Omental fat pad (tissue), 4 donors: ENCODE measurements around the gene DR1. TPM values are rescaled to one million over a fixed set of nuclear protein-coding genes. Genes with fewer than 3 reads are reported as not detected.

Source experiments
- ATAC-seq: fragments of 150-250 bp; one replicate; pipeline ENCODE4 v1.9.1; 2016; ENCODE audit warnings: mild to moderate bottlenecking, moderate library complexity; ENCODE audit not compliant: low FRiP score
- DNase-seq: peaks from one replicate; pipeline ENCODE4 v3.0.0-alpha.2; 2019; ENCODE audit warnings: low spot score
- CTCF ChIP-seq, 3 donors: fragments of 450-650 bp; IDR thresholded peaks; one replicate each; pipeline ENCODE4 v1.5.1; 2016 to 2017; ENCODE audit warnings: antibody characterized with exemption in 3 of 3, mild to moderate bottlenecking in 3 of 3, moderate library complexity in 2 of 3
- total RNA-seq, 4 donors: library from RNA; depleted of rRNA; stranded (reverse); fragments of >200 nt; gene quantifications; one replicate each; pipeline ENCODE4 v1.1.0, GENCODE V29; 2016

DR1 gene
- total RNA-seq, 4 donors from 2014 or later = 21.4 to 31.9 (median 27.7) TPM

- DNase-seq (no peak), ATAC-seq (no peak)
- TF ChIP-seq CTCF (IDR thresholded peaks at IDR 0.05) = no peak
These were observed 6.5 kb upstream of the DR1 start for GRCh38 chr1:93339171-93339697.

- no peak for TF ChIP-seq CTCF (IDR thresholded peaks at IDR 0.05)
- ATAC-seq = no peak
- no peak for DNase-seq
These were observed 5.6 kb upstream of the DR1 start for GRCh38 chr1:93340090-93340489.

GRCh38 chr1:93344484-93344883, 1.2 kb upstream of the DR1 start:
- ATAC-seq = no peak

GRCh38 chr1:93344886-93345632, 648 bp upstream of the DR1 start:
- no peak for ATAC-seq
- TF ChIP-seq CTCF (IDR thresholded peaks at IDR 0.05) = no peak
- no peak for DNase-seq

More at GRCh38 chr1:93344484-93344883, 1.2 kb upstream of the DR1 start:
- TF ChIP-seq CTCF (IDR thresholded peaks at IDR 0.05) = no peak
- no peak for DNase-seq

- ATAC-seq (peak; percentile 6), DNase-seq (no peak)
- TF ChIP-seq CTCF (IDR thresholded peaks at IDR 0.05) = no peak
These were observed 800 bp downstream of the DR1 start for GRCh38 chr1:93346421-93346993.

- ATAC-seq (no peak), DNase-seq (no peak)
- TF ChIP-seq CTCF (IDR thresholded peaks at IDR 0.05) = no peak
These were observed 1.7 kb downstream of the DR1 start for GRCh38 chr1:93347334-93347899.
